SU-DHL-6 (cell line): ENCODE measurements around the gene ASTN1.

Source experiments
- H2AFZ ChIP-seq: fragments of 200-600 bp; sonication (generic); 2 replicates; pipeline ENCODE4 v1.6.1; 2014; ENCODE audit warnings: low read depth, mild to moderate bottlenecking, moderate library complexity, mixed read lengths, antibody characterized with exemption, low read length; ENCODE audit not compliant: severe bottlenecking
- H3F3A ChIP-seq: fragments of 200-600 bp; shearing (Covaris generic); 2 replicates; pipeline ENCODE4 v1.6.0; 2016; ENCODE audit warnings: antibody characterized with exemption, mild to moderate bottlenecking; ENCODE audit not compliant: insufficient read depth
- H3K27ac ChIP-seq: fragments of 200-600 bp; sonication (generic); 2 replicates; pipeline ENCODE4 v1.5.1; 2016; ENCODE audit warnings: low read depth, mild to moderate bottlenecking, low read length, moderate library complexity, mixed read lengths
- H3K27me3 ChIP-seq: fragments of 200-600 bp; sonication (generic), shearing (Covaris generic); 2 replicates; pipeline ENCODE4 v1.6.0; 2014; ENCODE audit warnings: mild to moderate bottlenecking, low read length
- H3K36me3 ChIP-seq: fragments of 200-600 bp; sonication (generic); 2 replicates; pipeline ENCODE4 v1.6.1; 2014; ENCODE audit warnings: mild to moderate bottlenecking, low read length, mixed read lengths
- H3K4me2 ChIP-seq: fragments of 300-600, 200-600 bp; shearing (Covaris generic), sonication (generic); 2 replicates; pipeline ENCODE4 v1.6.0; 2014; ENCODE audit warnings: low read length, low read depth, mild to moderate bottlenecking; ENCODE audit not compliant: poor library complexity, severe bottlenecking
- H3K4me3 ChIP-seq: fragments of 200-600 bp; sonication (generic); 2 replicates; pipeline ENCODE4 v1.5.1; 2014; ENCODE audit warnings: antibody characterized with exemption, low read length, mild to moderate bottlenecking, mixed read lengths; ENCODE audit not compliant: insufficient read depth, poor library complexity, severe bottlenecking
- H3K79me2 ChIP-seq: fragments of 200-600 bp; sonication (generic); 2 replicates; pipeline ENCODE4 v1.6.1; 2014; ENCODE audit warnings: mild to moderate bottlenecking, low read length, moderate library complexity; ENCODE audit not compliant: insufficient read depth
- H3K9ac ChIP-seq: fragments of 200-600 bp; sonication (generic); 2 replicates; pipeline ENCODE4 v1.7.0; 2014; ENCODE audit warnings: mild to moderate bottlenecking, low read length
- H3K9me2 ChIP-seq: fragments of 200-600 bp; sonication (generic); replicated peaks from 2 replicates; pipeline ENCODE4 v1.6.1; 2014; ENCODE audit warnings: low read length; ENCODE audit not compliant: insufficient read depth
- H3K9me3 ChIP-seq: fragments of 200-600 bp; sonication (generic); 2 replicates; pipeline ENCODE4 v1.6.1; 2014; ENCODE audit warnings: low read length, mixed read lengths; ENCODE audit not compliant: insufficient read depth
- H4K20me1 ChIP-seq: fragments of 200-600 bp; sonication (generic); 2 replicates; pipeline ENCODE4 v1.6.1; 2014; ENCODE audit warnings: low read depth, mild to moderate bottlenecking, antibody characterized with exemption, low read length, moderate library complexity, mixed read lengths
- CTCF ChIP-seq: fragments of 200-600 bp; sonication (generic); IDR thresholded peaks from one replicate; pipeline ENCODE4 v1.5.1; 2017; ENCODE audit warnings: antibody characterized with exemption, mild to moderate bottlenecking, low read length, moderate library complexity; ENCODE audit not compliant: insufficient read depth, poor library complexity, severe bottlenecking
- EZH2phosphoT487 ChIP-seq: fragments of 200-600 bp; sonication (generic), shearing (Covaris generic); conservative IDR thresholded peaks from 2 replicates; pipeline ENCODE4 v1.6.1; 2018; ENCODE audit warnings: mild to moderate bottlenecking, antibody characterized with exemption, low read length, moderate library complexity, mixed read lengths

Gene ASTN1

DNA sequence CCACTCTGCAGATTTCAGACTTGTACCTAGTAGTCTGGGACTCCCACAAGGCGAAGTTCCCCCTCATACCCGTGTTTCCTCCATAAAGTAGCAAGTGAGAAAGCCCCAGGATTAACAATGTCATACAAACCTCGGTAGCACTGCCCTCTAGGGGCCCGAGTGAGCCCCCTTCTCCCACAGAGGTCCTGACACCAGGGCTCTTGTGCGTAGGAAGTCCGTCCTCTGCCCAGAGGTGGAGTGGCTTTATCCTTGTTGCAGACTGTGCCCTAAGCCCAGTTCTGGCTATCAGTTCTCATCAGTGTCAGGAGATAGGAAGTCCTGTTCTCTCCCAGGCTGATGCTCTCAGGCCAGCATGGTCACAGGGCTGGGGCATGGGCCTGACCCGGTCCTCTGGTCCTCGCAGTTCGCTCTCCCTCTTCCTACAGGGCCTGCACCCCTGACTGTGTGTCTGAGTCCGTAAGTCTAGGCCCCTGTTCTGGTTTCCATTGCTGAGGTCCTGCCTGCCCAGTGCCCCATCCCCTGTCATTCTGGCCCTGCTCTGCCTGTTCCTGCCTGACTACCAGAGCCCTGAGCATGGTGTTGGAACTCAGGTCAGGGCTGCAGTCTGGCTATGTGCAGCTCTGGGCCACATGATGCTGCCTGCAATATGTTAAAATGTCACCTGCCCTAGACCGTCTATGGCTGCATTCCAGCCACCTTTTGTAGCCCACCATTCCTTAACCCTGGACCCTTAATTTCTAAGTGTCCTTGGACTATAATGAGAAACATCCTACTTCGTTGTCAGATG, 285.6 kb downstream of the ASTN1 start:
- Histone ChIP-seq H2AFZ (no peak overlapping the region), H3K4me2 (no peak overlapping the region), H3K4me3 (no peak overlapping the region), H3K9ac (no peak overlapping the region), H3K9me2 (no peaks in the 10 kb centered on the region), H4K20me1 (no peaks in the 10 kb centered on the region), H3K79me2 (no peaks in the 10 kb centered on the region), H3F3A (no peaks in the 10 kb centered on the region), H3K9me3 (no peaks in the 10 kb centered on the region), H3K27me3 (no peaks in the 10 kb centered on the region), H3K27ac (no peak overlapping the region), H3K36me3 (no peaks in the 10 kb centered on the region)
- TF ChIP-seq EZH2phosphoT487 = no peak
- TF ChIP-seq CTCF = no peak

GRCh38 chr1:176877557-176877956, 287.0 kb downstream of the ASTN1 start:
- no peaks in the 10 kb centered on the region for H3K79me2 ChIP-seq
- no peaks in the 10 kb centered on the region for H3K36me3 ChIP-seq
- no peaks in the 10 kb centered on the region for H3K9me3 ChIP-seq
- TF ChIP-seq EZH2phosphoT487 (no peak), CTCF (no peak)
- no peak overlapping the region for H3K27ac ChIP-seq
- no peak overlapping the region for H3K4me3 ChIP-seq
- H2AFZ ChIP-seq = no peak overlapping the region
- no peaks in the 10 kb centered on the region for H4K20me1 ChIP-seq
- no peak overlapping the region for H3K4me2 ChIP-seq
- no peaks in the 10 kb centered on the region for H3K9me2 ChIP-seq
- H3K27me3 ChIP-seq = no peaks in the 10 kb centered on the region
- no peak overlapping the region for H3K9ac ChIP-seq
- no peaks in the 10 kb centered on the region for H3F3A ChIP-seq

DNA sequence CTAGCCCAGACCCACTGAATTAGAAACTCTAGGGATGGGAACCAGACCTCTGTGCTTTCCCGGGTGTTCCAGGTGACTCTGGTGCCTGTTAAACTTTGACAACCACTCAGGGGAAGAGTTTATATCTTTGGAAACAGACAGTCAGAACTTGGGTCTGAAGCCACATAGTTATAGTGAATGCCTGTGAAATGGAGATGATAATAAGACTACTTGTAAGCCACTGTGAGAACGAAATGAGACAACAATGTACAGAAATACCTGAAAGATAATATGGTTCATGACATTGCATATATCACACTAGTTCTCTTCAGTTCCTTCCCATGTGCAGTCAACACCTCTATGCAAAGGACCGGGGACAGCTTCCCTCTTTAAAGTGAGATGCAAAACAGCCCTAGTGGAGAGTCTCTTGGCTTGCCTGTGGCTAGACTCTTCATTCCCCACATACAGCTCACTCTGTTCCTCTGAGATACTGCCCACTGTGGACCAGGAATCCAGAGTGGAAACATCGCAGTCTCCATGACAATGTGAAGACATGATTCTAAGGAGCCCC, 287.5 kb downstream of the ASTN1 start:
- H3K4me2 ChIP-seq = no peak overlapping the region
- H3K9ac ChIP-seq = no peak overlapping the region

More for the DNA sequence above, 287.5 kb downstream of the ASTN1 start:
- H3K4me3 ChIP-seq = no peak overlapping the region
- H3F3A ChIP-seq = no peaks in the 10 kb centered on the region
- H4K20me1 ChIP-seq = no peaks in the 10 kb centered on the region
- H3K36me3 ChIP-seq = no peaks in the 10 kb centered on the region
- no peak overlapping the region for H2AFZ ChIP-seq
- TF ChIP-seq EZH2phosphoT487 (no peak), CTCF (no peak)
- no peak overlapping the region for H3K27ac ChIP-seq
- no peaks in the 10 kb centered on the region for H3K9me2 ChIP-seq
- H3K79me2 ChIP-seq = no peaks in the 10 kb centered on the region
- H3K27me3 ChIP-seq = no peaks in the 10 kb centered on the region
- H3K9me3 ChIP-seq = no peaks in the 10 kb centered on the region
